H9 (cell line): ENCODE results near the gene CACNB4. TPM values are rescaled to one million over a fixed set of nuclear protein-coding genes. Genes with fewer than 3 reads are reported as not detected.

Experiments
- DNase-seq: peaks from one replicate; pipeline ENCODE4 v3.0.0-alpha.2; 2017
- H2AFZ ChIP-seq: one replicate; pipeline ENCODE4 v1.6.1; 2013; ENCODE audit warnings: mild to moderate bottlenecking, low read length, control low read depth, moderate library complexity
- H2AK5ac ChIP-seq: 2 replicates; pipeline ENCODE4 v1.6.1; 2013; ENCODE audit warnings: low read length, control low read depth, mixed read lengths; ENCODE audit not compliant: insufficient read length
- H2BK120ac ChIP-seq: one replicate; pipeline ENCODE4 v1.6.1; 2013; ENCODE audit warnings: low read depth, mild to moderate bottlenecking, low read length, control low read depth, inconsistent platforms; ENCODE audit not compliant: poor library complexity, severe bottlenecking
- H2BK12ac ChIP-seq: 2 replicates; pipeline ENCODE4 v1.6.1; 2013; ENCODE audit warnings: low read length, control low read depth, mixed read lengths, low read depth; ENCODE audit not compliant: insufficient read length
- H2BK15ac ChIP-seq: 2 replicates; pipeline ENCODE4 v1.6.1; 2013; ENCODE audit warnings: low read depth, low read length, control low read depth
- H2BK20ac ChIP-seq: one replicate; pipeline ENCODE4 v1.6.1; 2013; ENCODE audit warnings: low read depth, mild to moderate bottlenecking, low read length, control low read depth, inconsistent platforms; ENCODE audit not compliant: poor library complexity, severe bottlenecking
- H2BK5ac ChIP-seq: 2 replicates; pipeline ENCODE4 v1.6.1; 2013; ENCODE audit warnings: low read length, control low read depth, mixed read lengths; ENCODE audit not compliant: insufficient read length
- H3K14ac ChIP-seq: 2 replicates; pipeline ENCODE4 v1.6.1; 2013; ENCODE audit warnings: low read length, control low read depth; ENCODE audit not compliant: insufficient read depth
- H3K18ac ChIP-seq: 2 replicates; pipeline ENCODE4 v1.6.1; 2013; ENCODE audit warnings: low read depth, mild to moderate bottlenecking, mixed read lengths, low read length, control low read depth; ENCODE audit not compliant: insufficient read length
- H3K23ac ChIP-seq: 2 replicates; pipeline ENCODE4 v1.6.1; 2013; ENCODE audit warnings: low read length, control low read depth, mixed read lengths, low read depth; ENCODE audit not compliant: insufficient read length
- H3K23me2 ChIP-seq: 2 replicates; pipeline ENCODE4 v1.6.1; 2013; ENCODE audit warnings: low read depth, mild to moderate bottlenecking, mixed read lengths, low read length, control low read depth; ENCODE audit not compliant: insufficient read length, poor library complexity, severe bottlenecking
- H3K27ac ChIP-seq: 2 replicates; pipeline ENCODE4 v1.5.1; 2013; ENCODE audit warnings: low read length, control low read depth, mixed read lengths, low read depth; ENCODE audit not compliant: insufficient read length
- H3K27me3 ChIP-seq: 2 replicates; pipeline ENCODE4 v1.6.1; 2013; ENCODE audit warnings: low read length, control low read depth, inconsistent platforms; ENCODE audit not compliant: insufficient read depth
- H3K4ac ChIP-seq: 2 replicates; pipeline ENCODE4 v1.6.1; 2013; ENCODE audit warnings: low read depth, mild to moderate bottlenecking, control low read depth, inconsistent platforms, low read length, moderate library complexity
- H3K4me1 ChIP-seq: 2 replicates; pipeline ENCODE4 v1.6.1; 2013; ENCODE audit warnings: low read length, control low read depth, inconsistent platforms; ENCODE audit not compliant: insufficient read depth
- H3K4me2 ChIP-seq: 2 replicates; pipeline ENCODE4 v1.6.1; 2013; ENCODE audit warnings: low read length, control low read depth, mixed read lengths; ENCODE audit not compliant: insufficient read length, insufficient read depth
- H3K56ac ChIP-seq: 2 replicates; pipeline ENCODE4 v1.6.1; 2013; ENCODE audit warnings: low read depth, mild to moderate bottlenecking, mixed read lengths, low read length, control low read depth; ENCODE audit not compliant: insufficient read length
- H3K79me1 ChIP-seq: 2 replicates; pipeline ENCODE4 v1.6.1; 2013; ENCODE audit warnings: low read depth, mild to moderate bottlenecking, moderate library complexity, low read length, control low read depth, inconsistent platforms; ENCODE audit not compliant: insufficient read depth, poor library complexity, severe bottlenecking
- H3K79me2 ChIP-seq: 2 replicates; pipeline ENCODE4 v1.6.1; 2013; ENCODE audit warnings: low read length, control low read depth, inconsistent platforms; ENCODE audit not compliant: insufficient read depth
- H3K9ac ChIP-seq: 2 replicates; pipeline ENCODE4 v1.6.1; 2013; ENCODE audit warnings: low read length, control low read depth, mixed read lengths; ENCODE audit not compliant: insufficient read length; ENCODE audit errors: extremely low read depth
- H3K9me3 ChIP-seq: one replicate; pipeline ENCODE4 v1.6.1; 2013; ENCODE audit warnings: low read depth, low read length, inconsistent platforms; ENCODE audit not compliant: control insufficient read depth
- H3T11ph ChIP-seq: one replicate; pipeline ENCODE4 v1.6.1; 2013; ENCODE audit warnings: mild to moderate bottlenecking, low read length, control low read depth, inconsistent platforms
- H4K20me1 ChIP-seq: one replicate; pipeline ENCODE4 v1.6.1; 2013; ENCODE audit not compliant: control insufficient read depth, insufficient read length, insufficient read depth
- H4K5ac ChIP-seq: 2 replicates; pipeline ENCODE4 v1.6.1; 2013; ENCODE audit warnings: low read depth, mild to moderate bottlenecking, mixed read lengths, low read length, control low read depth; ENCODE audit not compliant: insufficient read length
- H4K8ac ChIP-seq: replicated peaks from 2 replicates; pipeline ENCODE4 v1.6.1; 2013; ENCODE audit warnings: low read length, control low read depth, mixed read lengths, low read depth; ENCODE audit not compliant: insufficient read length
- H4K91ac ChIP-seq: 2 replicates; pipeline ENCODE4 v1.6.1; 2013; ENCODE audit warnings: low read depth, mild to moderate bottlenecking, moderate library complexity, mixed read lengths, low read length, control low read depth; ENCODE audit not compliant: insufficient read length
- H3K27ac Mint-ChIP-seq, 3 experiments: 2 replicates in 2 of 3; 3 replicates in 1 of 3; pipeline ENCODE4 v1.8.0; 2020 to 2021; ENCODE audit warnings: mixed read lengths in 3 of 3, mild to moderate bottlenecking in 1 of 3, moderate library complexity in 1 of 3
- H3K27me3 Mint-ChIP-seq: 2 replicates; pipeline ENCODE4 v1.8.0; 2021; ENCODE audit warnings: low read depth, mild to moderate bottlenecking, moderate library complexity, mixed read lengths
- H3K36me3 Mint-ChIP-seq, 3 experiments: 2 replicates in 2 of 3; 3 replicates in 1 of 3; pipeline ENCODE4 v1.8.0; 2020 to 2021; ENCODE audit warnings: low read depth in 3 of 3, mixed read lengths in 3 of 3; ENCODE audit not compliant: insufficient read depth in 1 of 3
- H3K4me1 Mint-ChIP-seq, 2 experiments: 2 replicates each; pipeline ENCODE4 v1.8.0; 2020; ENCODE audit warnings: mixed read lengths in 2 of 2
- H3K4me3 Mint-ChIP-seq, 2 experiments: 2 replicates in 1 of 2; 3 replicates in 1 of 2; pipeline ENCODE4 v1.8.0; 2020 to 2021; ENCODE audit warnings: mild to moderate bottlenecking in 2 of 2, mixed read lengths in 2 of 2, moderate library complexity in 1 of 2
- H3K9me3 Mint-ChIP-seq, 2 experiments: 2 replicates in 1 of 2; 3 replicates in 1 of 2; pipeline ENCODE4 v1.8.0; 2020; ENCODE audit warnings: mild to moderate bottlenecking in 2 of 2, mixed read lengths in 2 of 2, moderate library complexity in 1 of 2
- CTCF ChIP-seq: fragments of 200-600 bp; sonication (generic); conservative IDR thresholded peaks from 3 replicates; pipeline ENCODE4 v1.8.0; 2021; ENCODE audit warnings: antibody characterized with exemption, mild to moderate bottlenecking
- WGBS: extraction: QIAGEN DNeasy Blood & Tissue Kit; methylation state at CpG from one replicate; pipeline ENCODE4 v1.1.7; 2013; ENCODE audit warnings: missing lambda C conversion rate, low lambda C conversion rate, mixed read lengths; ENCODE audit not compliant: insufficient read length; ENCODE audit errors: extremely low coverage; 5-methylcytosine and 5-hydroxymethylcytosine counted together
- total RNA-seq: library from RNA; stranded (reverse); gene quantifications from 2 replicates; pipeline ENCODE4 v1.2.1, GENCODE V29; 2021

Gene CACNB4
- total RNA-seq, 1 experiment from 2014 or later: 1.4 TPM

- H3K79me2 ChIP-seq: no peaks in the 10 kb centered on the region
- no peak overlapping the region for H3K4me3 Mint-ChIP-seq
- H3K14ac ChIP-seq: no peak overlapping the region
- H3K56ac ChIP-seq: no peak overlapping the region
- no peaks in the 10 kb centered on the region for H3K4me1 ChIP-seq
- H3K27me3 Mint-ChIP-seq: no peaks in the 10 kb centered on the region
- no peaks in the 10 kb centered on the region for H3K27me3 ChIP-seq
- H4K5ac ChIP-seq: no peak overlapping the region
- H2BK12ac ChIP-seq: no peak overlapping the region
- H3K36me3 Mint-ChIP-seq: no peaks in the 10 kb centered on the region
- no peak overlapping the region for H2AK5ac ChIP-seq
- H2AFZ ChIP-seq: no peak overlapping the region
- WGBS: no CpG with 5 or more reads among the region's 1 CpG
- no peak overlapping the region for H3K27ac Mint-ChIP-seq
- no peak overlapping the region for H3T11ph ChIP-seq
- no peak overlapping the region for H4K8ac ChIP-seq
- H2BK20ac ChIP-seq: no peak overlapping the region
- no peaks in the 10 kb centered on the region for H3K79me1 ChIP-seq
- no peak overlapping the region for H2BK5ac ChIP-seq
- H3K23ac ChIP-seq: no peak overlapping the region
- TF ChIP-seq CTCF: no peak
- no peak overlapping the region for H2BK120ac ChIP-seq
- no peak overlapping the region for H3K4ac ChIP-seq
- H3K27ac ChIP-seq: no peak overlapping the region
- H4K20me1 ChIP-seq: no peaks in the 10 kb centered on the region
- no peak overlapping the region for H4K91ac ChIP-seq
- H3K9me3 ChIP-seq: no peaks in the 10 kb centered on the region
- H3K18ac ChIP-seq: no peak overlapping the region
- H3K9me3 Mint-ChIP-seq: no peaks in the 10 kb centered on the region
- H3K9ac ChIP-seq: no peak overlapping the region
- no peak for DNase-seq
- no peak overlapping the region for H3K4me2 ChIP-seq
- H3K4me1 Mint-ChIP-seq: no peaks in the 10 kb centered on the region
- H3K23me2 ChIP-seq: no peaks in the 10 kb centered on the region
- no peak overlapping the region for H2BK15ac ChIP-seq
Observed at GRCh38 chr2:151843691-151844061, 255.2 kb downstream of the CACNB4 start.
